Fibroblast of villous mesenchyme (primary cell): Measurements from ENCODE around the gene IL6. TPM values are rescaled to one million over a fixed set of nuclear protein-coding genes. Genes with fewer than 3 reads are reported as not detected.

Experiments
- DNase-seq: peaks from one replicate; pipeline ENCODE4 v3.0.0-alpha.2; 2010; ENCODE audit warnings: low read depth
- H3K4me3 ChIP-seq: 2 replicates; pipeline ENCODE4 v1.5.1; 2011; ENCODE audit warnings: low read depth, mild to moderate bottlenecking, low read length
- CTCF ChIP-seq: IDR thresholded peaks from 2 replicates; pipeline ENCODE4 v1.5.1; 2012; ENCODE audit warnings: low read depth, mild to moderate bottlenecking, low read length; ENCODE audit not compliant: insufficient read depth
- total RNA-seq: library from RNA; depleted of rRNA; stranded (reverse); fragments of >200 nt; gene quantifications from 2 replicates; pipeline ENCODE4 v1.2.3, GENCODE V29; 2012

The IL6 gene
- total RNA-seq, 1 donor = 29.4 TPM

GRCh38 chr7:22720791-22721786 is 5.9 kb upstream of the IL6 start:
- TF ChIP-seq CTCF = no peak
- DNase-seq = no peak
- H3K4me3 ChIP-seq = no peak overlapping the region

GRCh38 chr7:22722536-22723180 is 4.3 kb upstream of the IL6 start:
- DNase-seq = no peak
- TF ChIP-seq CTCF = no peak
- no peak overlapping the region for H3K4me3 ChIP-seq

GRCh38 chr7:22723181-22723601 is 3.8 kb upstream of the IL6 start:
- no peak overlapping the region for H3K4me3 ChIP-seq
- peak; percentile 67 for DNase-seq
- no peak for TF ChIP-seq CTCF

GRCh38 chr7:22723637-22724036 is 3.4 kb upstream of the IL6 start:
- peak; percentile 60 for DNase-seq
- no peak for TF ChIP-seq CTCF

GRCh38 chr7:22724861-22725260 is 2.1 kb upstream of the IL6 start:
- H3K4me3 ChIP-seq = no peak overlapping the region
- no peak for TF ChIP-seq CTCF
- no peak for DNase-seq

More at GRCh38 chr7:22723637-22724036, 3.4 kb upstream of the IL6 start:
- no peak overlapping the region for H3K4me3 ChIP-seq

- DNase-seq = peak; percentile 42
- H3K4me3 ChIP-seq = no peak overlapping the region
- peak; percentile 17 for TF ChIP-seq CTCF
Observed at GRCh38 chr7:22725585-22725984, 1.4 kb upstream of the IL6 start.
